HEK293 (cell line): ENCODE data around the gene MYRIP.

Experiments
- CTCF ChIA-PET: fragments of 350-600 bp; formaldehyde crosslinking; extraction: SDS; loops from one replicate; lab custom pipeline; 2021; ENCODE audit warnings: antibody characterized with exemption; lab: Yijun Ruan, JAX
- POLR2A ChIA-PET: fragments of 300-600 bp; formaldehyde crosslinking; extraction: SDS; loops from one replicate; lab custom pipeline; 2020; ENCODE audit warnings: antibody characterized with exemption, inconsistent platforms; lab: Yijun Ruan, JAX
- H3K27ac ChIP-seq: fragments of 200-500 bp; sonication (Bioruptor generic); 2 replicates; pipeline ENCODE4 v1.5.1; 2014; ENCODE audit warnings: low read depth, low read length, control low read depth, inconsistent platforms; ENCODE audit errors: extremely low read depth
- H3K36me3 ChIP-seq, 2 experiments: fragments of 200-500 bp in 1 of 2; sonication (Bioruptor generic) in 1 of 2; 1 replicate in 1 of 2; 2 replicates in 1 of 2; pipeline ENCODE4 v1.5.1; 2014 to 2017; ENCODE audit warnings: inconsistent platforms in 2 of 2, low read length in 2 of 2; ENCODE audit not compliant: control insufficient read depth in 2 of 2, insufficient read depth in 1 of 2
- H3K4me1 ChIP-seq: fragments of 200-500 bp; sonication (Bioruptor generic); 2 replicates; pipeline ENCODE4 v1.5.1; 2014; ENCODE audit warnings: mild to moderate bottlenecking, low read length, inconsistent platforms; ENCODE audit not compliant: control insufficient read depth, insufficient read depth
- H3K4me3 ChIP-seq: 2 replicates; pipeline ENCODE4 v1.5.1; 2011; ENCODE audit warnings: low read depth, mild to moderate bottlenecking, control low read depth, low read length, moderate library complexity
- H3K9me3 ChIP-seq: fragments of 200-500 bp; sonication (Bioruptor generic); 2 replicates; pipeline ENCODE4 v1.5.1; 2014; ENCODE audit warnings: low read depth, low read length, inconsistent platforms; ENCODE audit not compliant: control insufficient read depth, insufficient read depth
- ATF2 ChIP-seq: fragments of 450-650 bp; formaldehyde crosslinking; IDR thresholded peaks from 2 replicates; pipeline ENCODE4 v1.5.1; 2016; ENCODE audit warnings: missing biosample characterization, missing genetic modification characterization, low read depth
- INSM2 ChIP-seq: fragments of 450-650 bp; formaldehyde crosslinking; IDR thresholded peaks from 2 replicates; pipeline ENCODE4 v1.5.1; 2016; ENCODE audit warnings: missing biosample characterization, missing genetic modification characterization
- OVOL3 ChIP-seq: fragments of 450-650 bp; formaldehyde crosslinking; IDR thresholded peaks from 2 replicates; pipeline ENCODE4 v1.5.1; 2016; ENCODE audit warnings: missing biosample characterization, missing genetic modification characterization
- REPIN1 ChIP-seq: fragments of 450-650 bp; formaldehyde crosslinking; IDR thresholded peaks from 2 replicates; pipeline ENCODE4 v1.5.1; 2017; ENCODE audit warnings: missing biosample characterization, missing genetic modification characterization, low read depth
- SETDB1 ChIP-seq: IDR thresholded peaks from one replicate; pipeline ENCODE4 v1.6.1; 2017; ENCODE audit warnings: mild to moderate bottlenecking, low read length, moderate library complexity, mixed read lengths; ENCODE audit not compliant: insufficient read length
- ZFP3 ChIP-seq: fragments of 450-650 bp; formaldehyde crosslinking; IDR thresholded peaks from 2 replicates; pipeline ENCODE4 v1.5.1; 2016; ENCODE audit warnings: low read depth, missing biosample characterization, missing genetic modification characterization
- ZNF202 ChIP-seq: fragments of 450-650 bp; formaldehyde crosslinking; IDR thresholded peaks from 2 replicates; pipeline ENCODE4 v1.5.1; 2016; ENCODE audit warnings: missing biosample characterization, missing genetic modification characterization, borderline replicate concordance
- ZNF23 ChIP-seq: fragments of 450-650 bp; formaldehyde crosslinking; IDR thresholded peaks from 2 replicates; pipeline ENCODE4 v1.5.1; 2016; ENCODE audit warnings: missing biosample characterization, missing genetic modification characterization, borderline replicate concordance
- ZNF24 ChIP-seq: fragments of 450-650 bp; formaldehyde crosslinking; IDR thresholded peaks from 2 replicates; pipeline ENCODE4 v1.5.1; 2016; ENCODE audit warnings: missing biosample characterization, missing genetic modification characterization
- ZNF280C ChIP-seq: fragments of 450-650 bp; formaldehyde crosslinking; IDR thresholded peaks from 2 replicates; pipeline ENCODE4 v1.5.1; 2016; ENCODE audit warnings: missing biosample characterization, missing genetic modification characterization
- ZNF391 ChIP-seq: fragments of 450-650 bp; formaldehyde crosslinking; IDR thresholded peaks from 2 replicates; pipeline ENCODE4 v1.5.1; 2016; ENCODE audit warnings: low read depth, missing biosample characterization, missing genetic modification characterization, borderline replicate concordance
- ZNF514 ChIP-seq: fragments of 450-650 bp; formaldehyde crosslinking; IDR thresholded peaks from 2 replicates; pipeline ENCODE4 v1.5.1; 2016; ENCODE audit warnings: missing biosample characterization, missing genetic modification characterization
- ZNF544 ChIP-seq: fragments of 450-650 bp; formaldehyde crosslinking; IDR thresholded peaks from 2 replicates; pipeline ENCODE4 v1.5.0; 2017; ENCODE audit warnings: missing biosample characterization, missing genetic modification characterization
- ZNF623 ChIP-seq: fragments of 450-650 bp; formaldehyde crosslinking; IDR thresholded peaks from 2 replicates; pipeline ENCODE4 v1.5.1; 2016; ENCODE audit warnings: missing biosample characterization, missing genetic modification characterization
- ZNF658 ChIP-seq: fragments of 450-650 bp; formaldehyde crosslinking; IDR thresholded peaks from 2 replicates; pipeline ENCODE4; 2016; ENCODE audit warnings: missing biosample characterization, missing genetic modification characterization
- ZNF792 ChIP-seq: fragments of 450-650 bp; formaldehyde crosslinking; IDR thresholded peaks from 2 replicates; pipeline ENCODE4 v1.5.1; 2016; ENCODE audit warnings: missing biosample characterization, missing genetic modification characterization
- ZSCAN16 ChIP-seq: fragments of 450-650 bp; formaldehyde crosslinking; IDR thresholded peaks from 2 replicates; pipeline ENCODE4 v1.5.1; 2016; ENCODE audit warnings: missing biosample characterization, missing genetic modification characterization
- ZSCAN30 ChIP-seq: fragments of 450-650 bp; IDR thresholded peaks from 2 replicates; pipeline ENCODE4 v1.5.1; 2018; ENCODE audit warnings: missing biosample characterization, mild to moderate bottlenecking, missing genetic modification characterization, moderate library complexity
- TF ChIP-seq, protein P1 (sequence below): fragments of 450-650 bp; formaldehyde crosslinking; IDR thresholded peaks from 2 replicates; pipeline ENCODE4 v1.5.1; 2016; ENCODE audit warnings: missing biosample characterization, missing genetic modification characterization
- TF ChIP-seq, protein P2 (sequence below): fragments of 450-650 bp; formaldehyde crosslinking; IDR thresholded peaks from 2 replicates; pipeline ENCODE4 v1.5.1; 2016; ENCODE audit warnings: missing biosample characterization, missing genetic modification characterization
- TF ChIP-seq, protein P3 (sequence below): fragments of 450-650 bp; IDR thresholded peaks from 2 replicates; pipeline ENCODE4 v1.5.1; 2018; ENCODE audit warnings: missing biosample characterization, mild to moderate bottlenecking, missing genetic modification characterization
- TF ChIP-seq, protein P4 (sequence below): fragments of 450-650 bp; formaldehyde crosslinking; IDR thresholded peaks from 2 replicates; pipeline ENCODE4 v1.5.1; 2017; ENCODE audit warnings: missing biosample characterization, missing genetic modification characterization

The MYRIP gene

DNA sequence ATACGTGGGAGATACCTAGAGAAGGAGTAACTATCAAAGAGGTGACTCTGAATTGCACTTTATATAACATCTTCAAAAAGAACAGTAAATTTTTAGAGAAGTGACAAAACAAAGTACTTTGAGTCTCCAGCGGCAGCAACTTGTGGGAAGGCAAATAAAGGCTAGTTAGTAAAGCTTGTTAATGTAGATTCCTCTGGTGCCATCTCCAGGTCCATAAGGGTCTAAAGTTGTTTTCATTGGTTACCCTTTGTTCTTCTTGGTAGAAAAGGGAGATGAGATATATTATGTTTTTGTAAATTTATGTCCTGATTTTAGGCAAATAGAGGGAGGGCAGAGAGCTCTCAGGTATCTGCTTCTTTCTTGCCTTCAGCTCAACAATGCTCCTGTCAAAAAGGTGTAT, 161.6 kb downstream of the MYRIP start:
- no peaks in the 10 kb centered on the region for H3K36me3 ChIP-seq
- no peak overlapping the region for H3K27ac ChIP-seq
- CTCF ChIA-PET = no interaction called here
- TF ChIP-seq, protein P1, sequence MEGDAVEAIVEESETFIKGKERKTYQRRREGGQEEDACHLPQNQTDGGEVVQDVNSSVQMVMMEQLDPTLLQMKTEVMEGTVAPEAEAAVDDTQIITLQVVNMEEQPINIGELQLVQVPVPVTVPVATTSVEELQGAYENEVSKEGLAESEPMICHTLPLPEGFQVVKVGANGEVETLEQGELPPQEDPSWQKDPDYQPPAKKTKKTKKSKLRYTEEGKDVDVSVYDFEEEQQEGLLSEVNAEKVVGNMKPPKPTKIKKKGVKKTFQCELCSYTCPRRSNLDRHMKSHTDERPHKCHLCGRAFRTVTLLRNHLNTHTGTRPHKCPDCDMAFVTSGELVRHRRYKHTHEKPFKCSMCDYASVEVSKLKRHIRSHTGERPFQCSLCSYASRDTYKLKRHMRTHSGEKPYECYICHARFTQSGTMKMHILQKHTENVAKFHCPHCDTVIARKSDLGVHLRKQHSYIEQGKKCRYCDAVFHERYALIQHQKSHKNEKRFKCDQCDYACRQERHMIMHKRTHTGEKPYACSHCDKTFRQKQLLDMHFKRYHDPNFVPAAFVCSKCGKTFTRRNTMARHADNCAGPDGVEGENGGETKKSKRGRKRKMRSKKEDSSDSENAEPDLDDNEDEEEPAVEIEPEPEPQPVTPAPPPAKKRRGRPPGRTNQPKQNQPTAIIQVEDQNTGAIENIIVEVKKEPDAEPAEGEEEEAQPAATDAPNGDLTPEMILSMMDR (tag by site-specific recombination) = no peak
- TF ChIP-seq, protein P2, sequence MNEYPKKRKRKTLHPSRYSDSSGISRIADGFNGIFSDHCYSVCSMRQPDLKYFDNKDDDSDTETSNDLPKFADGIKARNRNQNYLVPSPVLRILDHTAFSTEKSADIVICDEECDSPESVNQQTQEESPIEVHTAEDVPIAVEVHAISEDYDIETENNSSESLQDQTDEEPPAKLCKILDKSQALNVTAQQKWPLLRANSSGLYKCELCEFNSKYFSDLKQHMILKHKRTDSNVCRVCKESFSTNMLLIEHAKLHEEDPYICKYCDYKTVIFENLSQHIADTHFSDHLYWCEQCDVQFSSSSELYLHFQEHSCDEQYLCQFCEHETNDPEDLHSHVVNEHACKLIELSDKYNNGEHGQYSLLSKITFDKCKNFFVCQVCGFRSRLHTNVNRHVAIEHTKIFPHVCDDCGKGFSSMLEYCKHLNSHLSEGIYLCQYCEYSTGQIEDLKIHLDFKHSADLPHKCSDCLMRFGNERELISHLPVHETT (tag by site-specific recombination) = no peak
- TF ChIP-seq ZNF24 (no peak), REPIN1 (tag by site-specific recombination) (no peak), ZSCAN16 (tag by site-specific recombination) (no peak), ZSCAN30 (tag by site-specific recombination) (no peak), SETDB1 (no peak), ZNF792 (tag by site-specific recombination) (no peak)
- TF ChIP-seq, protein P3, sequence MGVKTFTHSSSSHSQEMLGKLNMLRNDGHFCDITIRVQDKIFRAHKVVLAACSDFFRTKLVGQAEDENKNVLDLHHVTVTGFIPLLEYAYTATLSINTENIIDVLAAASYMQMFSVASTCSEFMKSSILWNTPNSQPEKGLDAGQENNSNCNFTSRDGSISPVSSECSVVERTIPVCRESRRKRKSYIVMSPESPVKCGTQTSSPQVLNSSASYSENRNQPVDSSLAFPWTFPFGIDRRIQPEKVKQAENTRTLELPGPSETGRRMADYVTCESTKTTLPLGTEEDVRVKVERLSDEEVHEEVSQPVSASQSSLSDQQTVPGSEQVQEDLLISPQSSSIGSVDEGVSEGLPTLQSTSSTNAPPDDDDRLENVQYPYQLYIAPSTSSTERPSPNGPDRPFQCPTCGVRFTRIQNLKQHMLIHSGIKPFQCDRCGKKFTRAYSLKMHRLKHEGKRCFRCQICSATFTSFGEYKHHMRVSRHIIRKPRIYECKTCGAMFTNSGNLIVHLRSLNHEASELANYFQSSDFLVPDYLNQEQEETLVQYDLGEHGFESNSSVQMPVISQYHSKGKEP (tag by site-specific recombination) = no peak
- no peak overlapping the region for H3K4me3 ChIP-seq
- H3K4me1 ChIP-seq = no peaks in the 10 kb centered on the region
- no peaks in the 10 kb centered on the region for H3K9me3 ChIP-seq
- POLR2A ChIA-PET = no interaction called here

GRCh38 chr3:39971559-39972031, 162.2 kb downstream of the MYRIP start:
- TF ChIP-seq ZNF280C (tag by site-specific recombination) (no peak), ZNF514 (tag by site-specific recombination) (no peak), ZNF23 (no peak), ZNF544 (tag by site-specific recombination) (no peak), ZFP3 (tag by site-specific recombination) (no peak), ZNF658 (no peak), INSM2 (tag by site-specific recombination) (no peak), ZNF202 (no peak), OVOL3 (no peak), ZNF391 (tag by site-specific recombination) (no peak), ZNF623 (tag by site-specific recombination) (no peak), ATF2 (tag by site-specific recombination) (no peak)
- TF ChIP-seq, protein P4, sequence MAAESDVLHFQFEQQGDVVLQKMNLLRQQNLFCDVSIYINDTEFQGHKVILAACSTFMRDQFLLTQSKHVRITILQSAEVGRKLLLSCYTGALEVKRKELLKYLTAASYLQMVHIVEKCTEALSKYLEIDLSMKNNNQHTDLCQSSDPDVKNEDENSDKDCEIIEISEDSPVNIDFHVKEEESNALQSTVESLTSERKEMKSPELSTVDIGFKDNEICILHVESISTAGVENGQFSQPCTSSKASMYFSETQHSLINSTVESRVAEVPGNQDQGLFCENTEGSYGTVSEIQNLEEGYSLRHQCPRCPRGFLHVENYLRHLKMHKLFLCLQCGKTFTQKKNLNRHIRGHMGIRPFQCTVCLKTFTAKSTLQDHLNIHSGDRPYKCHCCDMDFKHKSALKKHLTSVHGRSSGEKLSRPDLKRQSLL = no peak
- Histone ChIP-seq H3K36me3 (no peaks in the 10 kb centered on the region), H3K9me3 (no peaks in the 10 kb centered on the region), H3K4me1 (no peaks in the 10 kb centered on the region), H3K4me3 (no peak overlapping the region), H3K27ac (no peak overlapping the region)
- ChIA-PET POLR2A (no interaction called here), CTCF (no interaction called here)
